ENCODE data around the gene CDR2.
A peak's percentile ranks its signal among the peaks of the same experiment; 100 is the strongest.
"Not testable (repeated sequence)": the region's sequence is repeated elsewhere in the genome, so short reads cannot be mapped to it uniquely, and the experiment has no call there.

Gene CDR2

DNA sequence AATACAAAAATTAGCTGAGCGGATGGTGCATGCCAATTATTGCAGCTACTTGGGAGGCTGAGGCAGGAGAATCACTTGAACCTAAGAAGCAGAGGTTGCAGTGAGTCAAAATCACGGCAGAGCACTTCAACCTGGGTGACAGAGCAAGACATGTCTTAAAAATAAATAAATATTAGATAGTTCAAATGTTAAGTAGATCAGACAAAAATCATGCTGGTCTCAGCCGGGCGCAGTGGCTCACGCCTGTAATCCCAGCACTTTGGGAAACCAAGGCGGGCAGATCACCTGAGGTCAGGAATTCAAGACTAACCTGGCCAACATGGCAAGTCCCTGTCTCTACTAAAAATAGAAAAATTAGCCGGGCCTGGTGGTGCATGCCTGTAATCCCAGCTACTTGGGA lies 73.0 kb downstream of the CDR2 start:
- DNase-seq, result not testable (repeated sequence)

DNA sequence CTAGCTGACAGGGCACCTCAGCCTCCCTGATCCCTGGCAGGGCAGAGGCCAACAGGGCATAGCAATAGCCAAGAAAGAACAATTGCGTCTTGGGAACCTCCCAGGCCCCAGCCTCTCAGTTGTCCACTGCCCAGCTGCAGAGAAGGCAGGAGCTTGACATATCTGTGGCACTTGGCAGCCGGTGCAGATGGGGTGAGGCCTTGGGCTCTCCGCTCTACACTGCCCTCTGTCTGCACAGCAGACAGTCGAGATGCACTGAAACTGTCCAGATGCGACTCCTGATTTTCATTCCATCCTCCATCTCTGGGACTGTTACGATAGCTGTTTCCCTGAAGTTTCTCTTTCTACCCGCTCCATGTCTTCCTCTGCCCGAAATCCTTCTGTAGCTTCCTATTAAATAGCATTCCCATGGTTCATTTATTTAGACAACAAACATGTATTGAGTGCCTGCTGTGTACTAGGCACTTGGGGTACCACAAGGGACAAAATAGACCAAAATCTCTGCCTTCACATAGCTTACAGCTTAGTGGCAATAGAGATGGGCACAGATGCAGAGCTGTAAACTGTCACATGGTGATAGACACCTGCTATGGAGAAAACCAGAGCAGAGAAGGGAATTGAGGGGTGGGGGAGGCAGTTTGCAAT lies 73.9 kb downstream of the CDR2 start:
- peak; percentile 38 to 42 for DNase-seq

DNA sequence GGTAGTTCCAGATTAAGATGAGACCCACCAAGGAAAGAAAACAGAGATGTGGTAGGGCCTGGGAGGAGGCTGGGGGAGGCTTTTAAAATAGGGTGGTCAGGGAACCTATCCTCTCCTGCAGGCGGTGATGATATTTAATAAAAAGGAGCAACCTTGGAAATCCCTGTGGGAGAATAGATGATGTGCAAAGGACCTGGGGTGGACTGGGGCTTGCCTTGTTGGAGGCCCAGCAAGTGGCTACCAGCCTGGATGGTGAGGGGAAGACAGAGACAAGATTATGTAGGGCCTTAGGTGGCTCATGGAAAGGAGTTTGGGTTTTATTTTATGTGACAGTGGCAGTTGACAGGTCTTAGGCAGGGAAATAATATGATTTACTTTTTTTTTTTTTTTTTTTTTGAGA lies 75.4 kb downstream of the CDR2 start:
- DNase-seq, result no peak

DNA sequence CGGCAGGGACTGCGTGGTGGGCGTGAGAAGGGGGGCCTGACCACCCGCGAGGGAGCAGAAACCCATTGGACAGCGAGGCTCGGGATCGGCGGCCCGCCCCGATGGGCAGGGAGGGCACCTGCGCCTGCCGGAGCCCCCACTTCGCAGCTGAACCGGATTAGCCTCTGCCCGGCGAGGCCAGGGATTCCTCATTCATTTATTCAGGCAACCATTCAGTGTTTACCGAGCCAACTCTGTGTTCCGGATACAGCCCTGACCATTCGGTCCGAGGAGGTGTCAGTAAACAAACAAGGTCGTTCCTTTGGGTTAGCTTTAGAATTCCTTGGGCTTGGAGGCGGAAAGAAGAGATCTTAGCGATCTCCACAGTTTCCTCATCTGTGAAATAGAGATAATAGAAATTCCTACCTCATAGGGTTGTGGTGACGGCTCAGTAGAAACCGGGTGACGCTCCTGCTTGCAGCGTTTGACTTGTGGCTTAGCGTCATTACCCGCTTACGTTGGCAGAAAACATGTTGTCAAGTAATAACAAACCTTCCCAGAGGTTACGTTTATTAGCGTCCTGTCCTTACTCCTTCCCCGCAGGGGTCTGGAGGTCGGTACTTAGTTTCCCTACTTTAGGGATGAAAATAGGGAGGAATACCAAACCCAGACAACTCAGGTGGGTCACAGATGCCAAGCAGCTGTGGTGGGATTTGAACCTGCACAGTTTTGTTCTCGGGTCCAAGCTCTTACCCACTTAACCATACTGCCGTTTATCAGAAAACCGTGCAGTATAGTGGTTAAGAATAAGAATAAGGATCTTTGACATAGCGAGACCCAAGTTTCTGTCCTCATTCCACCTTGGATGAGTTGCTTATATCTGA lies 76.3 kb downstream of the CDR2 start:
- DNase-seq, result peak; percentile 64 to 68

DNA sequence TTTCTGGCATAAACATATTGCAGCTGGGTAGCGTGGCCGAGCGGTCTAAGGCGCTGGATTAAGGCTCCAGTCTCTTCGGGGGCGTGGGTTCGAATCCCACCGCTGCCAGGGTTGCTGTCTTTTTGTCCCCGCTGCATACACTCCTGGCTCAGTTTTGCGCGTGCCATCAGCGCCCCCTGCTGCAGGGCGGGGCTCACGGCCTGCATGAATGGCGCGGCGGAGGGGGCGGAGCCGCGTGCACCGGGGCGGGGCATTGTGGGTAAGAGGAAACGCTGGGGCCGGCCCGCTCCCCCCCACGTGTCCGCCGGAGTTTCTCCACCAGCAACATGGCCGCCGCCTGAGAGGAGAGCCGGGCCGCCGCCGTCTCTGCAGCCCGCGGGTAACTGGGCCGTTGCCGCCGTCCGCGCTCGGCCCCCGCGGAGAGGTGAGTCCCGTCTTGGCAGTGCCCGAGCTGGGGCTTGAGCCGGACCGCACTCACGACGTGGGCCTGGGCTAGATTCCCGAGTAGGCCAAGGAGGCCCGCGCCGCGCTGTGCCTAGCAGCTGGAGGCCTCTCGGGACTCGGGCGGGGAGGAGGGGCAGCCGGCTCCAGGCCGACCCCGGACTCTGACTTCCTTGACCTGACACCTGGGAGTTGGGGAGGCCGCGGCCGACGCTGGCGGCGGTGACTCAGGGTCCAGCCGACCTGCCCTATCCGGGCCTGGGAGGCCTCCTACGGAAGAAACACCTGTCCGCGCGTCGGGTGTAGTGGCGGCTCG lies 77.1 kb downstream of the CDR2 start, which contains the start of gene POLR3E:
TSS of gene POLR3E (plus strand) at position 296 of the 757 bp plus-strand sequence. CDS start 5,560 bp downstream, outside the sequence.
- DNase-seq, result peak; percentile 99 to 100

DNA sequence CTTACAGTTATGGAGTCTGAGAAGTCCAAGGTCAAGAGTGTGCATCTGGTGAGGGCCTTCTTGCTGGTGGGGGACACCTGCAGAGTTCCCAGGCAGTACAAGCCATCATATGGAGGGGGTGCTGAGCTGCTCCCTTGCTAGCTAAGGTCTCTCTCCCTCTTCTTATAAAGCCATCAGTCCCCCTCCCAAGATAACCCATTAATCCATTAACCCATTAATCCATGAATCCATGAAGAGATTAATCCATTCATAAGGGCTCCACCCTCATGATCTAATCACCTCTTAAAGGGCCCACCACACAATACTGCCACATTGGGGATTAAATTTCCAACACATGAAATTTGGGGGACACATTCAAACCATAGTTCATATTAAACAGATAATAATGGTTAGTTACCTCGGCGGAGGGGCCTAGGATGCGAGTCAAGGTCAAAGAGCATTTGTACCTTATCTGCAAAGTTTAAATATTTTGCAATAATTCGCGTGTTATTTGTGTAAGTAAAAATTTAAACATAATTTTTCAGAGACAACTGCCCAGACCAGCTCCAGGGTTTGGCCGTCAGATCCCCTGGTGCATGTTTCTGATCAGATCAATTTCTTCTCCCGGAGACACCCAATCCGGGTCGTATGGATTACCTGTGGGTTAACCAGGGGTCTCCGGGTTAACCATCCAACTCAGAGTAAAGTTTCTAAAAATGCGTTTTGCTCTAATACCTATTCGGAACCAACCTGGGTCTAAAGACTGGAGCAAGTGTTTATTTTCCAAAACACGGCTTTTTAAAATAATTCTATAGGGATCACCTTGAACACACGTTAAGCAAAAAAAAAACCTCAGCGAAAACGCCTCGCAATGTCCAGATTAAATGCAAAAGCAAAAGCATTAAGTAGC lies 78.0 kb downstream of the CDR2 start:
- no peak for DNase-seq

Measured in activated CD4-positive, alpha-beta T cell treated with anti-CD3 and anti-CD28 coated beads for 4 hours (primary cell).